GM12891 (cell line): ENCODE data around the gene PITPNC1.

Source experiments
- PAX5 ChIP-seq: IDR thresholded peaks from 2 replicates; pipeline ENCODE4 v1.6.1; 2011; ENCODE audit warnings: low read length, moderate library complexity, mild to moderate bottlenecking; ENCODE audit not compliant: insufficient read depth, severe bottlenecking
- POLR2A ChIP-seq: IDR thresholded peaks from 2 replicates; pipeline ENCODE4 v1.6.1; 2011; ENCODE audit warnings: low read depth, low read length, control low read depth
- POLR2AphosphoS5 ChIP-seq: IDR thresholded peaks from 2 replicates; pipeline ENCODE4 v1.6.1; 2011; ENCODE audit warnings: low read depth, low read length, control low read depth
- POU2F2 ChIP-seq: IDR thresholded peaks from 2 replicates; pipeline ENCODE4 v1.6.1; 2011; ENCODE audit warnings: low read depth, mild to moderate bottlenecking, control low read depth, low read length, moderate library complexity
- TAF1 ChIP-seq: IDR thresholded peaks from 2 replicates; pipeline ENCODE4 v1.6.1; 2011; ENCODE audit warnings: low read depth, low read length, control low read depth

DNA sequence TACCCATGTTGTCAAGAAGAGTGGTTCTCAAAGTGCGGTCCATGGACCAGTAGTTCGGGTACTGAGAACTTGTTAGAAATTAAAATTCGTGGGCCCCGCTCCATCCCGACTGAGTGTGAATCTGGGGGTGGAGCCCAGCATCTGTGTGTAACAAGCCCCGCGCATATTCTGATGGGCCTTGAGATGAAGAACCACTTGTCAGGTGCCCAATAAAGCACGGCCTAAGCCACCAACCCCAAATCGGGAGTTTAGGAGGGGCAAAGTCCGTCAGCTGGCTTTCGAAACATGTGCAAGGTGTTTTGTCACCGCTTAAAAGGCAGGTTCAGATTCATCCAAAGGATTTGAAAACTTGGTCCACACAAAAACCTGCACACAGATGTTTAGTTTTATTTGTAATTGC lies 40.2 kb upstream of the PITPNC1 start:
- TF ChIP-seq POLR2A: no peak
- no peak for TF ChIP-seq TAF1
- no peak for TF ChIP-seq PAX5
- no peak for TF ChIP-seq POLR2AphosphoS5
- no peak for TF ChIP-seq POU2F2
